ENCODE results near the gene LRRC39. TPM values are rescaled to one million over a fixed set of nuclear protein-coding genes. Genes with fewer than 3 reads are reported as not detected.

Gene LRRC39
- total RNA-seq, 1 donor from 2014 or later: 0.54 TPM

DNA sequence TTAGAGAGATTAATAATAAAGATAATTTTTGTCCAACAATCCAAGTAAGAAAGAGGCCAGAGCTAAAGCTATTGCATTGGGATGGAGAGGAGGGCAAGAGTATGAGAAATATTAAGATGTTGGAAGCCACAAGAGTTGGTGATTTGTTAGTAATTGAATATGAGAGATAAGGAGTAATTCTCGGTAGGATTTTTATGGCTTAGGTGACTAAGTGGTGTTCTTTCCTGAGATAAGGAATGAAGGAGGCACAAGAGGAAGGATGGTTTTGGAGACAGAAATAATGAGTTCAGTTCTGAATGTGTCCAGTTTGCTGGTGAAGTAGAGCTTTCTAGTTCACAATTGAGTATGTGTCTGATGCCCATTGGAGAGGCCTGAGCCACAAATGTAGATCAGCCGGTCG, 35.7 kb downstream of the LRRC39 start:
- Mint-ChIP-seq H3K27ac (no peak overlapping the region), H3K4me3 (no peak overlapping the region), H3K36me3 (peaks cover 15% of the 10 kb centered on the region), H3K9me3 (no peaks in the 10 kb centered on the region), H3K27me3 (ENCODE audit: insufficient read depth, low read depth) (no peaks in the 10 kb centered on the region), H3K4me1 (no peaks in the 10 kb centered on the region)
- H3K9ac ChIP-seq: no peak overlapping the region
- H3K4me3 ChIP-seq: no peak overlapping the region
- no peaks in the 10 kb centered on the region for H3K4me1 ChIP-seq
- H3K79me2 ChIP-seq (ENCODE audit: low read depth): no peaks in the 10 kb centered on the region
- peaks cover 26% of the 10 kb centered on the region for H3K36me3 ChIP-seq
- no peaks in the 10 kb centered on the region for H4K20me1 ChIP-seq (ENCODE audit: low read depth)
- H3F3A ChIP-seq (ENCODE audit: low read depth): peaks cover 2% of the 10 kb centered on the region
- no peaks in the 10 kb centered on the region for H3K9me3 ChIP-seq (ENCODE audit: low read depth)
- no peak overlapping the region for H2AFZ ChIP-seq (replicated peaks)
- no peaks in the 10 kb centered on the region for H3K27me3 ChIP-seq
- no peak overlapping the region for H3K4me2 ChIP-seq
- DNase-seq (ENCODE audit: low spot score): no peak
- TF ChIP-seq, protein P1, sequence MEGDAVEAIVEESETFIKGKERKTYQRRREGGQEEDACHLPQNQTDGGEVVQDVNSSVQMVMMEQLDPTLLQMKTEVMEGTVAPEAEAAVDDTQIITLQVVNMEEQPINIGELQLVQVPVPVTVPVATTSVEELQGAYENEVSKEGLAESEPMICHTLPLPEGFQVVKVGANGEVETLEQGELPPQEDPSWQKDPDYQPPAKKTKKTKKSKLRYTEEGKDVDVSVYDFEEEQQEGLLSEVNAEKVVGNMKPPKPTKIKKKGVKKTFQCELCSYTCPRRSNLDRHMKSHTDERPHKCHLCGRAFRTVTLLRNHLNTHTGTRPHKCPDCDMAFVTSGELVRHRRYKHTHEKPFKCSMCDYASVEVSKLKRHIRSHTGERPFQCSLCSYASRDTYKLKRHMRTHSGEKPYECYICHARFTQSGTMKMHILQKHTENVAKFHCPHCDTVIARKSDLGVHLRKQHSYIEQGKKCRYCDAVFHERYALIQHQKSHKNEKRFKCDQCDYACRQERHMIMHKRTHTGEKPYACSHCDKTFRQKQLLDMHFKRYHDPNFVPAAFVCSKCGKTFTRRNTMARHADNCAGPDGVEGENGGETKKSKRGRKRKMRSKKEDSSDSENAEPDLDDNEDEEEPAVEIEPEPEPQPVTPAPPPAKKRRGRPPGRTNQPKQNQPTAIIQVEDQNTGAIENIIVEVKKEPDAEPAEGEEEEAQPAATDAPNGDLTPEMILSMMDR (IDR thresholded peaks at IDR 0.05): no peak
- TF ChIP-seq EZH2 (IDR thresholded peaks at IDR 0.05) (no peak), EZH2phosphoT487 (IDR thresholded peaks at IDR 0.05) (no peak)
- no peak overlapping the region for H3K27ac ChIP-seq

DNA sequence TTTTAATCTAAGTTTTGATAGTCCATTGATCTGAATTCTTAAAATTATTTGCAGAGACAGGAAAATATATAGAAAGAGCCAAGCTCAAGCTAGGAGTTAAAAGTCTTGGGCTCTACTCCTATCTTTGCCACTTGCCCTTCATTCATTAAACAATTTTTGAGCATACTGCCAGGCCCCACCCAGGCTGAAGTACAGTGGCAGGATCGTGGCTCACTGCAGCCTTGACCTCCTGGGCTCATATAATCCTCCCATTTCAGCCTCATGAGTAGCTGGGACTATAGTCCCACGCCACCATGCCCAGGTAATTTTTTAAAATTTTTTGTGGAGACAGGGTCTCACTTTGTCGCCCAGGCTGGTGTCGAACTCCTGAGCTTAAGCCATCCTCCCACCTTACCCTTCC, 36.9 kb downstream of the LRRC39 start:
- H3K36me3 ChIP-seq: peaks cover 26% of the 10 kb centered on the region
- Mint-ChIP-seq H3K4me1 (no peaks in the 10 kb centered on the region), H3K27me3 (ENCODE audit: insufficient read depth, low read depth) (no peaks in the 10 kb centered on the region), H3K4me3 (no peak overlapping the region), H3K27ac (no peak overlapping the region), H3K9me3 (no peaks in the 10 kb centered on the region), H3K36me3 (peaks cover 13% of the 10 kb centered on the region)
- no peak for DNase-seq (ENCODE audit: low spot score)
- H3K9me3 ChIP-seq (ENCODE audit: low read depth): no peaks in the 10 kb centered on the region
- H3K4me3 ChIP-seq: no peak overlapping the region
- TF ChIP-seq EZH2phosphoT487 (IDR thresholded peaks at IDR 0.05): no peak
- TF ChIP-seq, protein P1 (IDR thresholded peaks at IDR 0.05): no peak
- H3K79me2 ChIP-seq (ENCODE audit: low read depth): no peaks in the 10 kb centered on the region
- no peak overlapping the region for H3K4me2 ChIP-seq
- no peaks in the 10 kb centered on the region for H3K4me1 ChIP-seq
- H2AFZ ChIP-seq (replicated peaks): no peak overlapping the region
- no peaks in the 10 kb centered on the region for H3K27me3 ChIP-seq
- no peaks in the 10 kb centered on the region for H3F3A ChIP-seq (ENCODE audit: low read depth)
- H3K9ac ChIP-seq: no peak overlapping the region
- no peaks in the 10 kb centered on the region for H4K20me1 ChIP-seq (ENCODE audit: low read depth)
- no peak overlapping the region for H3K27ac ChIP-seq

DNA sequence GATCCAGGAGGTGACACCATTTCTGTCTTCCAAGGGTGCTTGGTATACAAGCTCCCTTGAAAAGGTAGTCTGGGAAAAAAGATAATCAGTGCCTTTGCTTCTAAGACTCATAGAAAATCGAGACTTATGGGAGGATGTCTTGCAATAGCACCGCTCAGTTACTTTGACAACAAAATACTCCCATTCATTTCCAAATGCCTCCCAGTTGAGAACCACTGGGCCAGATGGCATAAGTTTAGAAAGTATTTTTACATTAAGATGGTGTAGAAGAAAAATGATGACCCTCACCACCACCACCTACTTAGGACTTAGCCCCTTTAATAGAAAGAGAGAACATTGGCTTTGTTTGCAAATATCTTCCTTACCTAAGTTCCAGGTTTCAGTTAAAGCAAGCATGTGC, 40.5 kb downstream of the LRRC39 start:
- Histone ChIP-seq H3K4me1 (peaks cover 9% of the 10 kb centered on the region), H3K9me3 (ENCODE audit: low read depth) (no peaks in the 10 kb centered on the region), H3K9ac (no peak overlapping the region), H2AFZ (replicated peaks) (no peak overlapping the region), H3K79me2 (ENCODE audit: low read depth) (peaks cover 29% of the 10 kb centered on the region), H4K20me1 (ENCODE audit: low read depth) (no peaks in the 10 kb centered on the region), H3F3A (ENCODE audit: low read depth) (no peaks in the 10 kb centered on the region), H3K27me3 (no peaks in the 10 kb centered on the region), H3K36me3 (peaks cover 13% of the 10 kb centered on the region), H3K4me2 (no peak overlapping the region), H3K27ac (no peak overlapping the region), H3K4me3 (no peak overlapping the region)
- Mint-ChIP-seq H3K27me3 (ENCODE audit: insufficient read depth, low read depth) (no peaks in the 10 kb centered on the region), H3K9me3 (no peaks in the 10 kb centered on the region), H3K4me1 (peaks cover 16% of the 10 kb centered on the region), H3K4me3 (no peak overlapping the region), H3K36me3 (peaks cover 4% of the 10 kb centered on the region), H3K27ac (no peak overlapping the region)
- DNase-seq (ENCODE audit: low spot score): no peak
- TF ChIP-seq, protein P1 (IDR thresholded peaks at IDR 0.05): no peak
- TF ChIP-seq EZH2 (IDR thresholded peaks at IDR 0.05) (no peak), EZH2phosphoT487 (IDR thresholded peaks at IDR 0.05) (no peak)
